Peyer's patch (tissue), 4 donors: Measurements from ENCODE around the gene PTPRM. TPM values are rescaled to one million over a fixed set of nuclear protein-coding genes. Genes with fewer than 3 reads are reported as not detected.

ENCODE experiments used
- DNase-seq, 3 donors: peaks; one replicate each; pipeline ENCODE4 v3.0.0-alpha.2; 2017 to 2019
- H3K27ac ChIP-seq, 4 donors: fragments of 200-600 bp; sonication (generic); one replicate each; pipeline ENCODE4 v1.5.1; 2016 to 2019
- H3K27me3 ChIP-seq, 2 donors: fragments of 200-600 bp; sonication (generic); one replicate each; pipeline ENCODE4 v1.5.1; 2019
- H3K36me3 ChIP-seq, 3 donors: fragments of 200-600 bp; sonication (generic); one replicate each; pipeline ENCODE4 v1.5.1; 2016 to 2019
- H3K4me1 ChIP-seq, 4 donors: fragments of 200-600 bp; sonication (generic); one replicate each; pipeline ENCODE4 v1.5.1; 2016 to 2019
- H3K4me3 ChIP-seq, 4 donors: fragments of 200-600 bp; sonication (generic); 1 replicate in 3 of 4; 2 replicates in 1 of 4; pipeline ENCODE4 v1.5.1; 2016 to 2019; ENCODE audit warnings: mild to moderate bottlenecking in 1 of 4
- H3K9me3 ChIP-seq, 4 donors: fragments of 200-600 bp; sonication (generic); one replicate each; pipeline ENCODE4 v1.5.1; 2016 to 2019; ENCODE audit warnings: mild to moderate bottlenecking in 1 of 4
- CTCF ChIP-seq, 6 experiments: fragments of 450-650 bp in 4 of 6; fragments of 200-600 bp in 2 of 6; sonication (generic) in 1 of 6; IDR thresholded peaks; one replicate each; pipeline ENCODE4 v1.5.1; 2017 to 2019; ENCODE audit warnings: antibody characterized with exemption in 6 of 6, mild to moderate bottlenecking in 3 of 6, moderate library complexity in 1 of 6
- POLR2A ChIP-seq, 2 donors: fragments of 450-650 bp; IDR thresholded peaks; one replicate each; pipeline ENCODE4 v1.5.1; 2017; ENCODE audit warnings: antibody characterized with exemption in 2 of 2, mild to moderate bottlenecking in 2 of 2, moderate library complexity in 2 of 2
- total RNA-seq, 4 donors: library from RNA; depleted of rRNA; stranded (reverse); fragments of >200 nt; gene quantifications; one replicate each; pipeline ENCODE4 v1.1.0, GENCODE V29; 2016

Gene PTPRM
- total RNA-seq, 4 donors from 2014 or later: 39.6 to 211 (median 80.3) TPM

GRCh38 chr18:8257851-8258434 lies 690.8 kb downstream of the PTPRM start:
- Histone ChIP-seq H3K9me3 (no peaks in the 10 kb centered on the region), H3K27ac (no peak overlapping the region), H3K36me3 (no peaks in the 10 kb centered on the region), H3K4me3 (no peak overlapping the region), H3K4me1 (no peaks in the 10 kb centered on the region), H3K27me3 (no peaks in the 10 kb centered on the region)
- DNase-seq: no peak
- TF ChIP-seq CTCF (IDR thresholded peaks at IDR 0.05): no peak

GRCh38 chr18:8260319-8260718 lies 693.2 kb downstream of the PTPRM start:
- no peak overlapping the region for H3K4me3 ChIP-seq
- no peaks in the 10 kb centered on the region for H3K27me3 ChIP-seq
- no peak for DNase-seq
- H3K36me3 ChIP-seq: no peaks in the 10 kb centered on the region
- no peak overlapping the region for H3K27ac ChIP-seq
- H3K9me3 ChIP-seq: no peaks in the 10 kb centered on the region
- TF ChIP-seq POLR2A (IDR thresholded peaks at IDR 0.05): no peak
- no peak for TF ChIP-seq CTCF (IDR thresholded peaks at IDR 0.05)
- H3K4me1 ChIP-seq: no peaks in the 10 kb centered on the region

GRCh38 chr18:8260827-8261226 lies 693.7 kb downstream of the PTPRM start:
- TF ChIP-seq POLR2A (IDR thresholded peaks at IDR 0.05) (no peak), CTCF (IDR thresholded peaks at IDR 0.05) (no peak)
- Histone ChIP-seq H3K36me3 (no peaks in the 10 kb centered on the region), H3K27me3 (no peaks in the 10 kb centered on the region), H3K4me3 (no peak overlapping the region), H3K4me1 (no peaks in the 10 kb centered on the region), H3K9me3 (no peaks in the 10 kb centered on the region), H3K27ac (no peak overlapping the region)
- no peak for DNase-seq

GRCh38 chr18:8261651-8262091 lies 694.6 kb downstream of the PTPRM start:
- TF ChIP-seq POLR2A (IDR thresholded peaks at IDR 0.05) (no peak), CTCF (IDR thresholded peaks at IDR 0.05) (no peak)
- Histone ChIP-seq H3K27me3 (no peaks in the 10 kb centered on the region), H3K27ac (no peak overlapping the region), H3K4me3 (no peak overlapping the region), H3K4me1 (no peaks in the 10 kb centered on the region), H3K9me3 (no peaks in the 10 kb centered on the region), H3K36me3 (no peaks in the 10 kb centered on the region)
- no peak for DNase-seq

GRCh38 chr18:8262221-8262620 lies 695.1 kb downstream of the PTPRM start:
- H3K9me3 ChIP-seq: no peaks in the 10 kb centered on the region
- no peak for TF ChIP-seq POLR2A (IDR thresholded peaks at IDR 0.05)
- TF ChIP-seq CTCF (IDR thresholded peaks at IDR 0.05): no peak
- DNase-seq: no peak

GRCh38 chr18:8264116-8264515 lies 697.0 kb downstream of the PTPRM start:
- TF ChIP-seq CTCF (IDR thresholded peaks at IDR 0.05): no peak
- TF ChIP-seq POLR2A (IDR thresholded peaks at IDR 0.05): no peak
- H3K36me3 ChIP-seq: no peaks in the 10 kb centered on the region
- H3K4me1 ChIP-seq: no peaks in the 10 kb centered on the region
- H3K27me3 ChIP-seq: no peaks in the 10 kb centered on the region
- no peak for DNase-seq
- H3K9me3 ChIP-seq: no peaks in the 10 kb centered on the region
- H3K27ac ChIP-seq: no peak overlapping the region
- no peak overlapping the region for H3K4me3 ChIP-seq

More at GRCh38 chr18:8262221-8262620, 695.1 kb downstream of the PTPRM start:
- Histone ChIP-seq H3K27me3 (no peaks in the 10 kb centered on the region), H3K27ac (no peak overlapping the region), H3K4me1 (no peaks in the 10 kb centered on the region), H3K4me3 (no peak overlapping the region), H3K36me3 (no peaks in the 10 kb centered on the region)
